H1 (cell line): ENCODE results near the gene CACNA1D. TPM values are rescaled to one million over a fixed set of nuclear protein-coding genes. Genes with fewer than 3 reads are reported as not detected.

ENCODE experiments used
- CTCF ChIA-PET: fragments of 300-600 bp; sonication (Branson Sonifier 250); formaldehyde crosslinking; loops from one replicate; lab custom pipeline; 2021; ENCODE audit not compliant: partially characterized antibody; lab: Charles Lee
- POLR2A ChIA-PET: fragments of 300-600 bp; sonication (Branson Sonifier 250); formaldehyde crosslinking; loops from one replicate; lab custom pipeline; 2021; ENCODE audit warnings: inconsistent platforms; ENCODE audit not compliant: partially characterized antibody; lab: Charles Lee
- DNase-seq, 2 experiments: peaks; one replicate each; pipeline versions ENCODE4 v3.0.0 to v3.0.0-alpha.2; 2010 to 2022; ENCODE audit warnings: low spot score in 2 of 2, low read depth in 1 of 2, mixed read lengths in 1 of 2
- FAIRE-seq: peaks from 2 replicates; lab custom pipeline; 2011; peaks lifted over from hg19 to GRCh38; lab: Jason Lieb, UNC
- H2AFZ ChIP-seq: 2 replicates; pipeline ENCODE4 v1.8.1; 2012; ENCODE audit warnings: low read length, inconsistent platforms
- H2AK5ac ChIP-seq: 2 replicates; pipeline ENCODE4 v1.6.1; 2013; ENCODE audit warnings: low read depth, low read length
- H2BK120ac ChIP-seq: replicated peaks from 2 replicates; pipeline ENCODE3; 2013; ENCODE audit warnings: low read depth, low read length, inconsistent platforms
- H2BK12ac ChIP-seq: 2 replicates; pipeline ENCODE4 v1.6.1; 2013; ENCODE audit warnings: low read depth, low read length
- H2BK15ac ChIP-seq: 2 replicates; pipeline ENCODE4 v1.6.1; 2013; ENCODE audit warnings: low read length
- H2BK20ac ChIP-seq: 2 replicates; pipeline ENCODE4 v1.6.1; 2013; ENCODE audit warnings: low read length
- H2BK5ac ChIP-seq: 2 replicates; pipeline ENCODE4 v1.6.1; 2013; ENCODE audit warnings: low read depth, low read length
- H3K14ac ChIP-seq: 2 replicates; pipeline ENCODE4 v1.6.1; 2013; ENCODE audit warnings: inconsistent platforms; ENCODE audit not compliant: insufficient read length
- H3K18ac ChIP-seq: 2 replicates; pipeline ENCODE4 v1.6.1; 2013; ENCODE audit warnings: low read length; ENCODE audit errors: extremely low read depth
- H3K23ac ChIP-seq: 2 replicates; pipeline ENCODE4 v1.6.1; 2013; ENCODE audit warnings: inconsistent platforms; ENCODE audit not compliant: insufficient read length
- H3K23me2 ChIP-seq: 2 replicates; pipeline ENCODE4 v1.6.1; 2013; ENCODE audit warnings: low read depth, low read length
- H3K27ac ChIP-seq: 2 replicates; pipeline ENCODE4 v1.6.1; 2011; ENCODE audit warnings: low read depth, low read length, inconsistent platforms
- H3K27me3 ChIP-seq, 4 experiments: replicated peaks in 1 of 4; 1 replicate in 1 of 4; 2 replicates in 3 of 4; pipeline versions ENCODE4 v1.6.1 to v1.8.1; 2011 to 2013; ENCODE audit warnings: low read length in 3 of 4, mild to moderate bottlenecking in 3 of 4, inconsistent platforms in 2 of 4, mixed read lengths in 2 of 4, moderate library complexity in 1 of 4; ENCODE audit not compliant: control insufficient read depth in 3 of 4, insufficient read depth in 3 of 4; ENCODE audit errors: extremely low read depth in 1 of 4
- H3K36me3 ChIP-seq, 4 experiments: 2 replicates each; pipeline versions ENCODE4 v1.6.1 to v1.8.1; 2011 to 2013; ENCODE audit warnings: mild to moderate bottlenecking in 4 of 4, low read length in 3 of 4, moderate library complexity in 2 of 4, control low read depth in 1 of 4, inconsistent platforms in 1 of 4; ENCODE audit not compliant: insufficient read depth in 4 of 4, control insufficient read depth in 2 of 4
- H3K4ac ChIP-seq: replicated peaks from 2 replicates; pipeline ENCODE3; 2013; ENCODE audit warnings: low read length, low read depth, mixed read lengths, inconsistent platforms; ENCODE audit not compliant: insufficient read length
- H3K4me1 ChIP-seq, 4 experiments: replicated peaks in 1 of 4; 1 replicate in 1 of 4; 2 replicates in 3 of 4; pipeline versions ENCODE4 v1.6.1 to v1.8.1; 2011 to 2013; ENCODE audit warnings: low read length in 3 of 4, inconsistent platforms in 2 of 4, mixed read lengths in 1 of 4; ENCODE audit not compliant: insufficient read depth in 4 of 4, control insufficient read depth in 3 of 4
- H3K4me2 ChIP-seq, 2 experiments: 2 replicates each; pipeline versions ENCODE4 v1.6.1 to v1.8.1; 2011 to 2013; ENCODE audit warnings: low read depth in 2 of 2, low read length in 2 of 2, control low read depth in 1 of 2, inconsistent platforms in 1 of 2, mild to moderate bottlenecking in 1 of 2; ENCODE audit not compliant: insufficient read depth in 1 of 2
- H3K4me3 ChIP-seq, 4 experiments: fragments of 200-600, 300-600 bp in 1 of 4; sonication (generic), shearing (Covaris generic), sonication (Bioruptor Twin) in 1 of 4; 2 replicates each; pipeline versions ENCODE4 v1.5.1 to v1.8.1; 2011 to 2016; ENCODE audit warnings: low read length in 4 of 4, low read depth in 3 of 4, control low read depth in 2 of 4, inconsistent platforms in 2 of 4, mild to moderate bottlenecking in 2 of 4, mixed read lengths in 1 of 4, moderate library complexity in 1 of 4; ENCODE audit not compliant: insufficient read depth in 2 of 4; ENCODE audit errors: extremely low read depth in 1 of 4
- H3K56ac ChIP-seq: replicated peaks from 2 replicates; pipeline ENCODE3; 2013; ENCODE audit warnings: low read depth, mild to moderate bottlenecking, mixed read lengths, low read length, inconsistent platforms; ENCODE audit not compliant: insufficient read length
- H3K79me1 ChIP-seq: 2 replicates; pipeline ENCODE4 v1.6.1; 2013; ENCODE audit warnings: low read depth, low read length, control low read depth
- H3K79me2 ChIP-seq, 2 experiments: 2 replicates each; pipeline versions ENCODE4 v1.6.1 to v1.8.1; 2012 to 2013; ENCODE audit warnings: low read length in 2 of 2, mild to moderate bottlenecking in 2 of 2, inconsistent platforms in 1 of 2; ENCODE audit not compliant: insufficient read depth in 2 of 2, control insufficient read depth in 1 of 2
- H3K9ac ChIP-seq, 4 experiments: replicated peaks in 1 of 4; 1 replicate in 1 of 4; 2 replicates in 3 of 4; pipeline versions ENCODE4 v1.6.1 to v1.8.1; 2011 to 2013; ENCODE audit warnings: low read depth in 3 of 4, low read length in 3 of 4, control low read depth in 2 of 4, mild to moderate bottlenecking in 2 of 4, moderate library complexity in 2 of 4, inconsistent platforms in 1 of 4; ENCODE audit errors: extremely low read depth in 1 of 4
- H3K9me3 ChIP-seq, 2 experiments: 2 replicates each; pipeline versions ENCODE4 v1.6.1 to v1.8.1; 2012 to 2013; ENCODE audit warnings: mild to moderate bottlenecking in 2 of 2, moderate library complexity in 2 of 2, control low read depth in 1 of 2, inconsistent platforms in 1 of 2, low read depth in 1 of 2, low read length in 1 of 2, mixed read lengths in 1 of 2; ENCODE audit not compliant: insufficient read depth in 2 of 2
- H4K20me1 ChIP-seq, 2 experiments: replicated peaks in 1 of 2; 2 replicates each; pipeline versions ENCODE3 to v1.8.1; 2011 to 2013; ENCODE audit warnings: inconsistent platforms in 2 of 2, low read length in 2 of 2, mild to moderate bottlenecking in 1 of 2; ENCODE audit not compliant: insufficient read depth in 2 of 2, control insufficient read depth in 1 of 2
- H4K5ac ChIP-seq: 2 replicates; pipeline ENCODE4 v1.6.1; 2013; ENCODE audit warnings: low read length, low read depth, mixed read lengths, inconsistent platforms; ENCODE audit not compliant: insufficient read length
- H4K8ac ChIP-seq: 2 replicates; pipeline ENCODE4 v1.8.0; 2013; ENCODE audit warnings: mild to moderate bottlenecking, moderate library complexity, low read length, inconsistent platforms; ENCODE audit not compliant: insufficient read depth; ENCODE audit errors: extremely low read depth
- H4K91ac ChIP-seq: replicated peaks from 2 replicates; pipeline ENCODE3; 2013; ENCODE audit warnings: low read length, mixed read lengths, inconsistent platforms; ENCODE audit not compliant: insufficient read length
- EGR1 ChIP-seq: IDR thresholded peaks from 2 replicates; pipeline ENCODE4 v1.6.1; 2011; ENCODE audit warnings: low read depth, low read length, borderline replicate concordance
- HDAC6 ChIP-seq: IDR thresholded peaks from one replicate; pipeline ENCODE4 v1.7.1; 2012; ENCODE audit warnings: low read depth, mild to moderate bottlenecking, inconsistent platforms, low read length, moderate library complexity
- RAD21 ChIP-seq, 2 experiments: IDR thresholded peaks in 1 of 2; conservative IDR thresholded peaks in 1 of 2; 2 replicates each; pipeline ENCODE4 v1.6.1; 2011; ENCODE audit warnings: low read depth in 2 of 2, low read length in 2 of 2, improper control_type of control experiment in 1 of 2, inconsistent platforms in 1 of 2, mild to moderate bottlenecking in 1 of 2, moderate library complexity in 1 of 2
- RNF2 ChIP-seq: fragments of 200-900, 300-1000 bp; sonication (generic); IDR thresholded peaks from 2 replicates; pipeline ENCODE4 v1.7.1; 2016; ENCODE audit warnings: borderline replicate concordance, low read depth, mild to moderate bottlenecking, antibody characterized with exemption, low read length; ENCODE audit not compliant: poor library complexity, severe bottlenecking; ENCODE audit errors: missing control alignments
- WGBS, 2 experiments: shearing (Covaris generic) in 1 of 2; methylation state at CpG; one replicate each; pipeline versions ENCODE4 v1.1.6 to v1.1.7; 2013 to 2015; ENCODE audit warnings: low lambda C conversion rate in 2 of 2, mixed read lengths in 2 of 2, inconsistent platforms in 1 of 2, low coverage in 1 of 2, missing lambda C conversion rate in 1 of 2; ENCODE audit not compliant: insufficient replicate concordance in 2 of 2, insufficient coverage in 1 of 2, insufficient read length in 1 of 2; ENCODE audit errors: extremely low coverage in 1 of 2, missing lambda C conversion rate in 1 of 2; 5-methylcytosine and 5-hydroxymethylcytosine counted together
- polyA plus RNA-seq, 7 experiments: library from polyadenylated mRNA; depleted of rRNA in 3 of 7; stranded (reverse) in 5 of 7; unstranded in 2 of 7; fragments of >200 nt in 5 of 7; fragments of 200-250 nt in 2 of 7; gene quantifications; 1 replicate in 5 of 7; 2 replicates in 1 of 7; 4 replicates in 1 of 7; pipeline versions ENCODE4 v1.2.1 to v1.2.3, GENCODE V29; 2011 to 2013; ENCODE audit warnings: missing spikeins in 2 of 7, mixed read lengths in 2 of 7
- total RNA-seq: library from RNA; stranded (reverse); fragmentation: NEBNext Ultra II Directional; extraction: Animal tissue kit (Norgen Biotek cat#: 25700); gene quantifications from 2 replicates; pipeline ENCODE4 v1.2.1, GENCODE V29; 2021
- TF ChIP-seq, protein P1 (sequence below), 3 experiments: IDR thresholded peaks; 1 replicate in 2 of 3; 2 replicates in 1 of 3; pipeline versions ENCODE4 v1.5.1 to v1.6.1; 2011; ENCODE audit warnings: low read length in 3 of 3, mild to moderate bottlenecking in 3 of 3, inconsistent platforms in 2 of 3, low read depth in 1 of 3, moderate library complexity in 1 of 3; ENCODE audit not compliant: insufficient read depth in 1 of 3; ENCODE audit errors: control extremely low read depth in 1 of 3

CACNA1D gene
- total and polyA plus RNA-seq, 2 of the 8 experiments (the other 6 are each of a cell fraction or from before 2014, with no cell fraction given): 2.0 to 2.9 TPM

DNA sequence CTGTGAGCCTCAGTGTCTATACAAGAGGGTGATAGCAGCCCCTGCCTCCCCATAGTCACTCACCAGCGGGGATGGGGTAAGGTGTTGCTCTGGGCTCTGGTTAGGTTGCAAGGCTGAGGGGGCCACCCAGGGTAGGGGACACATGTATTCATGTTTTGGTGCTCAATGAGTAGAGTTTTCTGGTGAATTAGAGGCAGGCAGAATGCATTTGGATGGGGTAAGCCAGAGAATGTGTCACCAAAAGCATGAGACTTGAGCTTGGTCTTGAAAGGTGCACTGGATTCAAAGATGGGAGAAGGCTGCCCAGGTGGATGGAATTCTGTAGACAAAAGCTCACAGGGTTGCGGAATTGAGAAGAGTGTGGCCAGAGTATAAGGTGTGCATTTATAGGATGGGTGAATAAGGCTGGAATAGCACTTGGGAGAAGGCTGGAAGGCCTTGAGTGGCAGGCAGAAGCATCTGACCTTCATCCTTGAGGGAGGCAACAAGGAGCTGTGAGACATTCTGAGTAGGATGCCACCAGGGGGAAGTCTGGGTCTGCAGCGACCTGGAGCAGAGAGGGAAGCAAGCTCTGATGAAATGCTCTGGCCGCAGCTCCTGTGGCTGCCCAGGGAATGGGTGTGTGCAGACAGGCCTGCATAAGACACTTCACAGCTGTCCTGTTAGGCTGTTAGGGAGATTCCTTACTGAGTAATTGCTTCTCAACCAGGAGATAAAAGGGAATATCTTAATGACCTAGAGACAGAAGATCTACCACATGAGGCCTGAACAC lies 202.2 kb downstream of the CACNA1D start:
- H3K4me1 ChIP-seq: 0 out of 7 replicates have a peak, but pooled peaks cover 0 to 3% (median 0%) of the 10 kb centered on the region in 4 experiments
- H2BK120ac ChIP-seq: no peak overlapping the region
- FAIRE-seq (no peak), DNase-seq (peak in 1 of 2 experiments; percentile 34)
- H4K8ac ChIP-seq: no peak overlapping the region
- H3K4me2 ChIP-seq: no peak overlapping the region
- H3K27me3 ChIP-seq: no peaks in the 10 kb centered on the region
- no peak overlapping the region for H3K23ac ChIP-seq
- no peak overlapping the region for H3K18ac ChIP-seq
- no peak overlapping the region for H2AFZ ChIP-seq
- no peaks in the 10 kb centered on the region for H3K79me2 ChIP-seq
- no peak overlapping the region for H3K56ac ChIP-seq
- no peaks in the 10 kb centered on the region for H3K23me2 ChIP-seq
- POLR2A ChIA-PET: no interaction called here
- H3K9ac ChIP-seq: no peak overlapping the region
- H2AK5ac ChIP-seq: no peak overlapping the region
- no peak overlapping the region for H2BK12ac ChIP-seq
- no peak overlapping the region for H2BK5ac ChIP-seq
- H4K20me1 ChIP-seq: no peaks in the 10 kb centered on the region
- H3K4ac ChIP-seq: no peak overlapping the region
- no peak overlapping the region for H3K14ac ChIP-seq
- no peak overlapping the region for H2BK20ac ChIP-seq
- H3K9me3 ChIP-seq: no peaks in the 10 kb centered on the region
- no peak overlapping the region for H4K91ac ChIP-seq
- no peak overlapping the region for H3K27ac ChIP-seq
- no peaks in the 10 kb centered on the region for H3K79me1 ChIP-seq
- TF ChIP-seq HDAC6 (no peak), RAD21 (IDR thresholded peaks at IDR 0.05 in 1 of 2, conservative IDR thresholded peaks at IDR 0.05 in 1 of 2; ENCODE audit: low read depth in 2 of 2, low read length in 2 of 2) (peak; percentile 39 to 51), EGR1 (no peak), RNF2 (no peak)
- TF ChIP-seq, protein P1, sequence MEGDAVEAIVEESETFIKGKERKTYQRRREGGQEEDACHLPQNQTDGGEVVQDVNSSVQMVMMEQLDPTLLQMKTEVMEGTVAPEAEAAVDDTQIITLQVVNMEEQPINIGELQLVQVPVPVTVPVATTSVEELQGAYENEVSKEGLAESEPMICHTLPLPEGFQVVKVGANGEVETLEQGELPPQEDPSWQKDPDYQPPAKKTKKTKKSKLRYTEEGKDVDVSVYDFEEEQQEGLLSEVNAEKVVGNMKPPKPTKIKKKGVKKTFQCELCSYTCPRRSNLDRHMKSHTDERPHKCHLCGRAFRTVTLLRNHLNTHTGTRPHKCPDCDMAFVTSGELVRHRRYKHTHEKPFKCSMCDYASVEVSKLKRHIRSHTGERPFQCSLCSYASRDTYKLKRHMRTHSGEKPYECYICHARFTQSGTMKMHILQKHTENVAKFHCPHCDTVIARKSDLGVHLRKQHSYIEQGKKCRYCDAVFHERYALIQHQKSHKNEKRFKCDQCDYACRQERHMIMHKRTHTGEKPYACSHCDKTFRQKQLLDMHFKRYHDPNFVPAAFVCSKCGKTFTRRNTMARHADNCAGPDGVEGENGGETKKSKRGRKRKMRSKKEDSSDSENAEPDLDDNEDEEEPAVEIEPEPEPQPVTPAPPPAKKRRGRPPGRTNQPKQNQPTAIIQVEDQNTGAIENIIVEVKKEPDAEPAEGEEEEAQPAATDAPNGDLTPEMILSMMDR (IDR thresholded peaks at IDR 0.05; ENCODE audit: control extremely low read depth in 1 of 3, insufficient read depth in 1 of 3, low read depth in 1 of 3, low read length in 3 of 3): peak in 2 of 3 experiments; percentile 13 to 21; a peak in 2 of 4 replicates
- CTCF ChIA-PET: interaction anchor here (0.5 to 7.2 kb wide), 10 partner anchors 12 to 322 kb away, joined by 3 to 64 read pairs (median 4); no protein-coding TSS in a partner anchor
- H4K5ac ChIP-seq: no peak overlapping the region
- no peaks in the 10 kb centered on the region for H3K36me3 ChIP-seq
- WGBS, 2 experiments: 76% methylated on average over 4 of the region's 4 CpGs; no CpG with 5 or more reads in 1 of the 2 experiments
- no peak overlapping the region for H3K4me3 ChIP-seq
- H2BK15ac ChIP-seq: no peak overlapping the region
